OCI-LY3 (cell line): Measurements from ENCODE around the gene ZNF550.

ENCODE experiments used
- CTCF ChIP-seq: fragments of 200-600, 300-600 bp; sonication (generic); IDR thresholded peaks from 2 replicates; pipeline ENCODE4 v1.5.1; 2014; ENCODE audit warnings: antibody characterized with exemption, low read length, low read depth
- EZH2phosphoT487 ChIP-seq: fragments of 200-600 bp; shearing (Covaris generic); IDR thresholded peaks from 2 replicates; pipeline ENCODE4 v1.6.1; 2018; ENCODE audit warnings: antibody characterized with exemption, mixed run types, low read depth

- TF ChIP-seq CTCF (no peak), EZH2phosphoT487 (no peak)
Measured at GRCh38 chr19:57512845-57513244, 46.8 kb downstream of the ZNF550 start.
